ENCODE data around the gene SUSD3.
"Not testable (repeated sequence)": the region's sequence is repeated elsewhere in the genome, so short reads cannot be mapped to it uniquely, and the experiment has no call there.

SUSD3 gene

DNA sequence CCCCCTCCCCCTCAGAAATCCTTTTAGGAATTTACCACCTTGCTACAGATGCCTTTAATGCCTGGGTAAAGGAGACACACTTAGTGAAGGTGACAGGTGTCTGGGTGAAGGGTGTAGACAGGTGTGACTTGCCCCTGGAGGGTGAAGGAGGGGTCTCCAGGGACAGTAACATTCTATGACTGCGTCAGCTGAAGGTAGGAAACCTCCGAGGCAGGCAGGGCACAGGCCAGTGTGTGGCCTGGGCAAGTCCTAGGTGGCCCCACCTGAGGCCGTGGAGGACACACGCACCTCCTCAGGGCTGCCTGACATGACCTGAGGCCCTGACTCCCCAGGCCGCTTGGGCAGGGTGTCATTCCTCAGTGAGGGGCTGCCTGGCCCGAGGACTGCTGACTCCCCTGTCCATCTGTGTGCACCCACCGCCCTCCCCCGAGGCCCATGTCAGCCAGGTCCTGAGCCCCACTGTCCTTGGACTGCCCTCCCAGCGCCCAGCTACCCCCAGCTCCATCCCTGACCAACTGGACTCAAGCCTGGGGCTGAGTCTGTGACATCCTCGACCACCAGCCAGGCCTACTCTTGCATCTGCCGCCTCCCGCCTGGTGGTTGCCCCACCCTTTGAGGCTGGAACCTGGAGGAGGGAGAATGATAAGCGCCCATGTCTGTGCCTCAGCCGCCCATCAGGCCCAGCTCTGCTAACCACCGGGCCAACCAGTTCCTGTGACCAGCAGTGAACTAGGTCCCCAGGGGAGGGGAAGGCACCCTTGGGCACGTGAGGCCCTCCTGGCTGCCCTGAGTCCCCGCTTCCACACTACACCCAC, 55.9 kb downstream of the SUSD3 start:
- peak; percentile 41 for DNase-seq

GRCh38 chr9:93114984-93115335, 56.5 kb downstream of the SUSD3 start:
- DNase-seq = peak; percentile 22

- peak; percentile 19 for DNase-seq
Measured at GRCh38 chr9:93115486-93116071, 57.1 kb downstream of the SUSD3 start.

DNA sequence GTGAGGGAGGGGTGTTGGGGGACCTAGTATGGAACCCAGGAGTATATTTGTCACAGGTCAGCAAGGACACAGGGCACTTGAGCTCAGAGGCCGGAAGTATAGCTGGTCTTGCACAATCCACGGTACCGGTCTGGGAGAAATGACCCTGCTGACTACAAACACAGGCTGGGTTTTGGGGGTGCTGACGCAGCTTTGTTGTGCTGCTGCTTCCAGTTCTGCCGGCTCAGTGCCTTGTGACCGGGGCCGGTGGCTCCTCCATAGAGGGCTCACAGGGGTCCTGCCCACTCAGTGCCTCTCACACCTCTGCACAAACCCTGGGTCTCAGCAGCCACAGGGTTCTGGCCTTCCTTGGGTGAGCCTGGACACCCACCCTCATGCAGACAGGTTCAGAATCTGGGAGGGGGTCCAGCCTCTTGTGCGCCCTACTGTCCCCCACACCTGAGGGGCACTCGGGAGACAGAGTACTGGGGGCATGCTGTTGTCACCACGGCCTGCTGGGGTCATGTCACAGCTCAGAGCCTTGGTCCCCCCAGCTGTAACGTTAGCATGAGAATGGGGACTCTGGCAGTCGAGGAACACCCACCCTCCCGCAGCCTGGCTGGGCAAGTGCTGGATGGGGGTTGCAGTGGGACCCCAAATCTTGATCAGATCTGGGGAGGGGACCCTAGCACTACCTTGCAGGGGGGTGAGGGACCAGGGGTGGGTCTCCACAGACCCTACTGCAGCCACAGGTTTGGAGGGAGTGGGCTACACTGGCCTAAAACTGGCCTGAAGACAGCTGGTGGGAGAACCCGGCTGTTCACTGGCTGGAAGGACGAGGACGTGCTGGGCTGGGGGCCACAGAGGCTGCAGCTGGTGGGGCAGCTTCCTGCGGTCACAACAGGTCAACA, 57.8 kb downstream of the SUSD3 start:
- DNase-seq = peak; percentile 50

GRCh38 chr9:93117521-93117920, 59.0 kb downstream of the SUSD3 start:
- DNase-seq = not testable (repeated sequence)

- peak; percentile 31 for DNase-seq
Measured at GRCh38 chr9:93117924-93118862, 59.7 kb downstream of the SUSD3 start.

DNA sequence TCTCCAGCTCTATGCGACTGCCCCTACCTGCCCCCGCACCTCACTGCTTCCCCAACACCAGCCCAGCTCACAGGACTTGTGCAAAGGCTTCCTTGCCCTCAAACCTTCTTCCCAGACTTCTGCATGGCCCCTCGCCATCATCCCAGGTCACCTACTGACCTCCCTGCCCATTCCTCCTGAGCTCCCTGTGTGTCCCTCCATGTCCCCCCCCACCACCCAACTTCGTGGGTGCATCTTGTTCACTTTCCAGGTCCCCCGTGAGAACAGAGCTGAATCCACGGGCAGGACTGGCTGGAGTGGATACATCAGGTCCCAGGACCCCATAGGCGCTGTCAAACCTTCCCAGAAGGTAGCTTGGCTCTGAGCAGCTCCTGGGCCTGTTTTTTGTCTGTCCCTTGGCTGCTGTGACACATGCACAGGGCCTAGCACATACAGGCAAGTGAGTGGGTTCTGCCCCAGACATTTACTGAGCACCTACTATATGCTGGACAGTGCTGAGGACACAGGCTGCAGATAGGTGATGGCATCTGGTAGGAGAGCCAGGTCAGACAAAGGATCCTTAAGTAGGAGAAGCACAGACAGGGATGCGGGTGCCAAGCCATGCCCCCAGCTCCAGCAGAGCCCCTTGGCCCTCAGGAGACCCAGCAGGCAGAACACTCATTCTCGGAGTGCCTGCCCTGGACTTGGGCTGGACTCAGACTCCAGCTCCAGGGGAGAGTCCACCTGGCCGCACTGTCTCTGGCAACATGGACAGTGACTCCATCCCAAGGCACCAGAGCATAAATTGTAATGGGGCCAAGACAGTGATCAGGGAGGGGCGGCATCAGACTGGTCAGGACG, 60.6 kb downstream of the SUSD3 start:
- DNase-seq = peak; percentile 37

- DNase-seq = no peak
Measured at GRCh38 chr9:93119703-93119952, 61.1 kb downstream of the SUSD3 start.

GRCh38 chr9:93119953-93120845, 61.7 kb downstream of the SUSD3 start:
- peak; percentile 75 for DNase-seq

GRCh38 chr9:93120846-93121315, 62.4 kb downstream of the SUSD3 start:
- peak; percentile 27 for DNase-seq

GRCh38 chr9:93121316-93122241, 63.1 kb downstream of the SUSD3 start:
- peak; percentile 44 for DNase-seq

- peak; percentile 33 for DNase-seq
Measured at GRCh38 chr9:93122721-93123221, 64.3 kb downstream of the SUSD3 start.

- DNase-seq = peak; percentile 16
Measured at GRCh38 chr9:93123561-93124283, 65.2 kb downstream of the SUSD3 start.

DNA sequence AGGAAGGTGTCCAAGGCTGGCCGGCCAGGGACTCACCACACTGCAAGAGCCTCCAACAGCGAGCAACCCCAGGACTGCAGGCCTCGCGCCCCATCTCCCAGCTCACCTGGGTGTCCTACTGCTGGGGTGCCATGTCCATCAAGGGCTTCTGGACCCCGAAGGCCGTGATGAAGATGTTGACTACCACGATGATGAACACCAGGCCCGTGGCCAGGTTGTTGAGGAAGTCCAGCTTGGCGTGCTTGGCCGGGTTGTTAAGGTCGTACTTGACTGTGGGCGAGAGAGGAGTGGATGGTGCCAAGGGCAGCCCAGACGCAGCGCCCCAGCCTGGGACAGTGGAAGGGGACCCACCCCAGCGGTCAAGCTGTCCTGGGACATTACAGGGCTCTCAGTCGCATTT, 66.3 kb downstream of the SUSD3 start:
- DNase-seq = peak; percentile 28

DNA sequence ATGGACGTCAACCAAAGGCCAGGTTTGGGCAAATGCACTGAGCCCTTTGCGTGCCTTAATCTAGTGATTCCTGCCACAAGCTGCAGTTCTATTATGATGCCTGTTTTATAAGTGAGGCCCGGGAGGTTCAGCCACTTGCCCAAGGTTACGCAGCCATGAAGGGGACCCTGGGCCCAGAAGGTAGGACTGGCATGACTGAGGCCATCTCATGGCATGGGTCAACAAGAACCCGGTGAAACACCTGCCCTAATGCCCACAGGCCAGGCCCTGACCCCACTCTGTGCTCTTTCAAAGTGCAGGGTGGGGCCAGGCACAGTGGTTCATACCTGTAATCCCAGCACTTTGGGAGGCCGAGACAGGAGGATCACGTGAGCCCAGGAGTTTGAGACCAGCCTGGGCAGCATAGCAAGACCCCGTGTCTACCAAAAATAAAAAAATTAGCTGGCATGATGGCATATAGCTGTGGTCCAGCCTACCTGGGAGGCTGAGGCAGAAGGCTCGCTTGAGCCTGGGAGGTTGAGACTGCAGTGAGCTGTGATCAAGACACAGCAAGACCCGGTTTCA, 66.9 kb downstream of the SUSD3 start:
- peak; percentile 37 for DNase-seq

DNA sequence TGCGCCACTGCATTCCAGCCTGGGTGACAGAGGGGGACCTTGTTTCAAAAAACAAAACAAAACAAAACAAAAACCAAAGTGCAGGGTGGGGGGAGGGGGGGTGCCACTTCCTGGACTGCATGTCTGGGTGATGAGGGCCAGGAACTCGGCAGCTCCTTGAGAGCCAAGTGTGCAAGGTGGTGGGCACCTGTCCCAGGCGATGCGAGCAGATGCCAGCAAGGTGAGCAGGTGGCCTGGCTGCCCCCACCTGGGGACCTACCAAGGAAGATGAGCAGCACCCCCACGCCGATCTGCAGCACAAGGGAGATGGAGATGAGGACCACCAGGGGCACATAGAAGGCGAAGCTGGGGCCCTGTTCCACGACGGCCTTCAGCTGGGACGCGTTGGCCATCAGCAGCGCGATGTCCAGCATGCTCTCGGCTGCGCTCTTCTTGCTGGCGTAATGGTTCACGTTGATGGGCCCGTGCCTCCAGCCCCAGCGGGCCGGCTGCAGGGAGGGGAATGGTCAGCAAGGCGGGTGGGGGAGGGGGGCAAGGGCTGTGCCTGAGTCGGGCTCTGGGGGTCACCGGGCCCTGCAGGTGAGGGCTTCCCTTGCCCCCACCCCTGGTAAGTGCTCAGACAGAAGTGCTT, 67.8 kb downstream of the SUSD3 start:
- peak; percentile 39 for DNase-seq

DNA sequence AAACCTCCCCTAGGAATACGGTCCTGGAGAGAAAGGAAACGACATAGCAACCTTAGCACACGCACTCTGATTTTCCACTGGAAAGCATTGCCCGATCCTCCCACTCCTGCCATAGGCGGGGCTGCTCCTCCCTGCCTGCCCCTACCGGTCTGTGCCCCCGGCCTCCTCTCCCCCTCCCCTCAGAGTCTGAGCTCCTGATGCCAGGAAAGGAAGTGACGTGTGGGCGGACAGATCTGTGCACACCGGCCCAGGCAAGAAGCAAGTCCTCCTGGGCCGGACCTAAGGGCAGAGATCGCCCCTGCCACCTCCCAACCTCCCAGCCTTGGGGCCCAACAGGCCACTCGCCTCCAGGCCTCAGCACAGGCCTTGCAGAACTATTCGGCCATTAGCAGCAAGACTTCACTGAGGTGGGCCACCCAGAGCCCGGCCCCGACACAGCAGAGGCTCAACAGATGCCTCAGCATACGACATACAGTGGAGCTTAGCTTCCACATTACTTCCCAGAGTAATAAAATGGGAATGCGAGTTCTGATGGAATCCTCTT, 68.4 kb downstream of the SUSD3 start:
- DNase-seq = peak; percentile 71

All from right forelimb (tissue), 1 donor.